HAP-1 (cell line): Measurements from ENCODE around the gene LPIN1.
A peak's percentile ranks its signal among the peaks of the same experiment; 100 is the strongest.

Source experiments
- DNase-seq, 2 experiments: peaks; one replicate each; pipeline ENCODE4 v3.0.0-alpha.2; 2016 to 2020; ENCODE audit warnings: low spot score in 2 of 2
- H3K27me3 ChIP-seq: fragments of 250-450 bp; sonication (Bioruptor Pico); 2 replicates; pipeline ENCODE4 v1.5.1; 2020; ENCODE audit warnings: low read depth, mild to moderate bottlenecking, moderate library complexity
- H3K36me3 ChIP-seq: fragments of 250-450 bp; sonication (Bioruptor Pico); replicated peaks from 2 replicates; pipeline ENCODE4 v1.5.1; 2020; ENCODE audit warnings: mild to moderate bottlenecking
- H3K4me1 ChIP-seq: fragments of 250-450 bp; sonication (Bioruptor Pico); 2 replicates; pipeline ENCODE4 v1.5.1; 2020; ENCODE audit warnings: mild to moderate bottlenecking
- H3K4me3 ChIP-seq: fragments of 250-450 bp; sonication (Bioruptor Pico); 2 replicates; pipeline ENCODE4 v1.5.1; 2020; ENCODE audit warnings: mild to moderate bottlenecking, moderate library complexity
- H3K9me3 ChIP-seq: fragments of 250-450 bp; sonication (Bioruptor Pico); 2 replicates; pipeline ENCODE4 v1.5.1; 2020; ENCODE audit warnings: mild to moderate bottlenecking, moderate library complexity
- in situ Hi-C: fragments of 300-500 bp; cut with MboI; formaldehyde crosslinking; loops from 3 replicates; pipeline ENCODE4 v1.14.3; 2020; ENCODE audit warnings: low sequenced_read_pairs, inconsistent platforms, mixed read lengths

Gene LPIN1

GRCh38 chr2:11746376-11746806 lies at the start of gene LPIN1:
LPIN1 (plus strand) TSS chr2:11746632; CDS start chr2:11765542, 18,910 bp downstream.
- H3K9me3 ChIP-seq = no peaks in the 10 kb centered on the region
- in situ Hi-C loops = no loop called here
- peak; percentile 82 to 91 for DNase-seq
- peaks cover 21% of the 10 kb centered on the region for H3K4me1 ChIP-seq
- no peaks in the 10 kb centered on the region for H3K27me3 ChIP-seq
- peak within 1 kb of the TSS; percentile 66 for H3K4me3 ChIP-seq
- H3K36me3 ChIP-seq = no peaks in the 10 kb centered on the region

DNA sequence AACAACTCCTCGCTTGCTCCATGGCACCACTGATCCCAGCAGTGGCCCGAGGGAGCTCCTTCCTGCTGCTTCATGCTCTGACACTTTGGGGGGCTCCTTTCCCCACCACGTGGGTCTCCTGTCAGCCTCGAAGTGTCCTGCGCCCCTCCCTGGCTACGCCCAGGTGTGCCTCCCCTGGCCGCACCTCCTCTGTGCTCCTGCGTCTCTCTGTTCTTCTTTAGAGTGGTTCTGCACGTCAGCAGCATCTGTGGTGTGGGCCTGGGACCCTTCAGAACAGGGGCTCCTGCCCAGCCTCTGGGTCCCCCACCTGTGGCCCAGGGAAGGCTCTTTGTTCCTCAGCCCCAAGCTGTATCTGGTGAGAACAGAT lies 49.7 kb upstream of the LPIN1 start:
- no peaks in the 10 kb centered on the region for H3K4me1 ChIP-seq
- in situ Hi-C loops = no loop called here

DNA sequence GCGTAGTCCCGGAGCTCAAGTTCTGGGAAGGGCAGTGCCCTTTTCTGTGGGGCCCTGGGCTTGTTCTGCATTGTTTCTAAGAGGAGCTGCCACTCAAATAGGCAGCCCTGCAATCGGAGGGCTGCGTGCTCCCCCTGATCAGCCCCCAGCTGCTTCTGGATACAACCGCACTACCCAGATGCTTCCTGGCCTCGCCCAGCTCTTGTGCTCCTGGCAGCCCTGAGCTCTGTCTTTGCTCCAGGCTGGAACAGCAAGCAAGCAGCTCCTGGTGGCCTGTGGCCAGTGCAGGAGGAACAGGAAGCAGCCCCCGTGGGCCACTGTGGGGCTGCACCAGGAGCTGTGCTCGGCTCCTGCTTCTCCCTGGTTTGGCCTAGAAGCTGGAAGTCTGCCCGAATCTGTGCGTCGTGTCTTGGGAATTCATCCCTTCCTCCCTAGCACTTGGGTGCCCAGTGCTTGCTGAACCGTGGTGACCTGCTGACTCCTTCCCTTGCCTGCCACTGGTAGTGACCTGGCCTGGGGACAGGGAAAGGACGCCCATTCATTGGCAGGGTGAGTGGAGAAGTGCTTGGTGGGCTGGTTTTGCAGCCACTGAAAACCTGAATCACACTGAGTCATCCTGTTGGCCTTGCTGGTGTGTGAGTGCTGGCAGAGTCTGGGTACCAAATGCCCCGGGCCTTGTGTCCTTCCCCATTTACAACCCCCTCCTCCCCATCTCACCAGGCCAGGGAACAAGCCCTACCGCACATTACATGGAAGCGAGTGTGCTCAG lies 49.1 kb upstream of the LPIN1 start:
- no peaks in the 10 kb centered on the region for H3K9me3 ChIP-seq
- no peak for DNase-seq
- no peak overlapping the region for H3K4me3 ChIP-seq
- H3K36me3 ChIP-seq = no peaks in the 10 kb centered on the region
- no peaks in the 10 kb centered on the region for H3K4me1 ChIP-seq
- no peaks in the 10 kb centered on the region for H3K27me3 ChIP-seq
- in situ Hi-C loops = no loop called here

More for the DNA sequence above, 49.7 kb upstream of the LPIN1 start:
- Histone ChIP-seq H3K4me3 (no peak overlapping the region), H3K9me3 (no peaks in the 10 kb centered on the region), H3K27me3 (no peaks in the 10 kb centered on the region), H3K36me3 (no peaks in the 10 kb centered on the region)
- no peak for DNase-seq

DNA sequence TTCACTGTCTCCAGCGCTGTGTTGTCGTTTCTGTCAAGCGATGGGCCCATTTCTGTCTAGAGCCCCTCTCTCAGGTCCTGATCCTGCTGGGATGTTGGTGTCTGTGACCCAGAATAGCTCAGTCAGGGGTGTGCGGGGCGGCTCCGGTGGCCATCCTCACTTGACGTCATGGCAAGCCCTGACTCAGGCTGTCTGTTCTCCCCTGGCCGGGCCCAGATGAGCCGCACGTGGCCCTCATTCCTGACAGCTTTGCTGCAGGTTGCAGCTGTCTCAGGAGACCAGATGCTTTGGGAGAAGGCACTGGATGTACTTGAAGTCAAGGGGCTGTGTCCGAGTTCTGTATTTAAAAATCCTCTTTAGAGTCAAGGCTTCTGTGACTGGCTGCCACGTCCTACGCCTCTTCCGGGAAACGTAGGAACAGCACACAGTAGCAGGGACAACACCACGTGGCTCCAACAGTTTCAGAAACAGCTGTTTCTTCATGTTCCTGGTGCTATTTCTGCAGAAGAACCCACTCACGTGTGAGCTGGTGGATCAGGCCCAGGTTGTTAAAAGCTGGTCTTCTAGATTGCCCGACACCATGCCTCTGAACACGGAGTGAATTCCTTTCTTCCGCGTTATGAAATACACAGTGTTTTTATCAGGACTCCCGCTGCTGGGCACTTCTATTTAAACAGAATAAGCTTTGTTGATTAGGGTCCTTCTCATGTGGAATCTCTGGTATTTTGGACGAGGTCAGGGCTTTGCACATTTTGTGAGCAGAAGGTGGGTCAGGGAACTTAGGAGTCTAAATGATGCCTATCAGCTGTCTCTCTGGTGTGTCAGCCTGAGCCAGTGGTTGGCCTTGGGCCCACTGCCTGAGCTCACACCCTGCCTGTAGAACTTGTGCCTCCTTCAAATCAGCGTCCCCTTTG lies 48.2 kb upstream of the LPIN1 start:
- no peak overlapping the region for H3K4me3 ChIP-seq
- in situ Hi-C loops = no loop called here

DNA sequence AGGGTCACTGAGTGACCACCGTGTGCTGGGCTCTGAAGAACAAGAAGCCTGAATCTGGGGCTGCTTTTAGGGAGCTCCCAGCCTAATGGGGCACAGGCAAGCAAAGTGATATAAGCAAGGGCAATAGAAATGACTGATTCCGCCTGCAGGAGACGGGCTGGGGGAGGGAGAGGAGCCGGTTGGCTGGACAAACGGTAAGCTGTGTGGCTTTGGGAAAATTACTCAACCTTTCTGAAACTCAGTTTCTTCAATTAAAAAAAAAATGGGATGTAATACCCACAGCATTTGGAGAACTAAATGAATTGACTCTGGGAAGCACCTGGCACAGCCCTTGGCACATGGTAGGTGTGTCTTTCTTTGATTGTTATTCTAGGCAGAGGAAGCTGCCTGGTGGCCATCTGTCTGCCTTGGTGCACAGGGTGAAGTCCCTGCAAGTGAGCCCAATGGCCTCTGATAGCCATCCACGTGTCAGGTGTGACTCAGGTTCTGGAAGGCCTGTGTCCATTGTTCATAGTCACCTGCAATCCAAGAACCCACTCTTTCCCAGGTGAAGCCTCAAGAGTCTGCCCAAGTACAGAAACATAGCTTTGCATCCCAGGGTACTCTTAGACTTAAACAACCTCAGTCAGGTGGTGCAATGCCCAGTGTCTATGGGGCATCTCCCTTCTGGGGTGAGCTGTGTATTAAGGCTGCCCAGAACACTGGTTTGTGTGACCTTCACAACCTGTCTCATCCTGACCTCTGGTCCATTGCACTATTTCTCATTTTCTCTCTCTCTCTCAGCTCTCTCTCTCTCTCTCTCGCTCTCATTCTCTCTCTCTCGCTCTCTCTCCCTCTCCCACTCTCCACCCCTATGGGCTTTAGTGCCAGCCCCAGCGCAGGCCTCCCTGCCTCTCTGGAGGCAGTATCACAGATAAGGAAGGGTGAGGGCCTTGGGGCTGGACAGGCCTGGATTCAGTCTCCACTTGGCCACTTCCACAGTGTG lies 46.5 kb upstream of the LPIN1 start:
- in situ Hi-C loops = no loop called here
- DNase-seq = no peak
- Histone ChIP-seq H3K36me3 (no peaks in the 10 kb centered on the region), H3K9me3 (no peaks in the 10 kb centered on the region), H3K27me3 (no peaks in the 10 kb centered on the region), H3K4me1 (no peaks in the 10 kb centered on the region), H3K4me3 (no peak overlapping the region)

More for the DNA sequence above, 48.2 kb upstream of the LPIN1 start:
- Histone ChIP-seq H3K36me3 (no peaks in the 10 kb centered on the region), H3K27me3 (no peaks in the 10 kb centered on the region), H3K9me3 (no peaks in the 10 kb centered on the region), H3K4me1 (no peaks in the 10 kb centered on the region)
- DNase-seq = no peak

DNA sequence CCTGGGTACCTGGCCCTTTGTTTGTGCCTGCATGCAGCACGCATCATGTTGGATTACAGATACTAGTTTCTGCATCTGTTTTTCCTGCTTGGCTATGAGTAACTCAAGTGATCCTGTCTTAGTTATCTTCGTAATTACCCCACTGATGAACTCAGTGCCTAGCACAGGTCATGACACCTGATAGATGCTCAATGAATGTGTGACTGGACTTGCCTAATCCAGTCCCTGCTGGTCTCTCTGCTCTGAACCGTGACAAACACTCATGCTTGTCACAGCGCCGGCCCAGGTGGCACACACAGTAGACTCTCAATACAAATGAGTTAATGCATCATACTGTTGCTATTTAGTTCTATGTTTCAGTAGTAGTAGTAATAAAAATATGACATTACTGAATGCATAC lies 45.2 kb upstream of the LPIN1 start:
- in situ Hi-C loops = no loop called here

GRCh38 chr2:11701751-11702301 lies 44.6 kb upstream of the LPIN1 start:
- DNase-seq = no peak
- in situ Hi-C loops = no loop called here
- no peaks in the 10 kb centered on the region for H3K36me3 ChIP-seq
- no peaks in the 10 kb centered on the region for H3K4me1 ChIP-seq
- no peak overlapping the region for H3K4me3 ChIP-seq
- no peaks in the 10 kb centered on the region for H3K9me3 ChIP-seq
- H3K27me3 ChIP-seq = no peaks in the 10 kb centered on the region

More for the DNA sequence above, 45.2 kb upstream of the LPIN1 start:
- Histone ChIP-seq H3K36me3 (no peaks in the 10 kb centered on the region), H3K4me3 (no peak overlapping the region), H3K9me3 (no peaks in the 10 kb centered on the region), H3K4me1 (no peaks in the 10 kb centered on the region), H3K27me3 (no peaks in the 10 kb centered on the region)
- no peak for DNase-seq

- H3K36me3 ChIP-seq = no peaks in the 10 kb centered on the region
- no peaks in the 10 kb centered on the region for H3K4me1 ChIP-seq
- H3K4me3 ChIP-seq = no peak overlapping the region
- H3K27me3 ChIP-seq = no peaks in the 10 kb centered on the region
- no peaks in the 10 kb centered on the region for H3K9me3 ChIP-seq
- in situ Hi-C loops = no loop called here
- DNase-seq = no peak
Observed at GRCh38 chr2:11702946-11703345, 43.5 kb upstream of the LPIN1 start.

DNA sequence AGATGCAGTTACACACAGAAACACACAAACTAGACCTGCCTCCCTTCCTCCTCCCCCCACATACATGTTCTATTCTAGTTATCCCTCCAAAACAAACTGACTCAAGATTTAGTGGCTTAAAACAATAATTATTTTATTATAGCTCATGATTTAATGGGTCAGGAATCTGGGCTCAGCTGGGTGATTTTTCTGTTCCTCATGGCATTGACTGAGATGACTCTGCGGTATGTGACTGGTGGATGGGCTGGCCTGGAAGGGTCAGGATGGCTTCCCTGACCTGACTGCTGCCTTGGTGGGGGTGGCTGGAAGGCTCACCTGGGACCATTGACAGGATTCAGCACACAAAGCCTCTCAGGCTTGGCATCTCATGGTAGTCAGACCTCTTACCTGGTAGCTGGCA lies 42.7 kb upstream of the LPIN1 start:
- H3K4me3 ChIP-seq = no peak overlapping the region
- no peaks in the 10 kb centered on the region for H3K36me3 ChIP-seq
- DNase-seq = no peak

DNA sequence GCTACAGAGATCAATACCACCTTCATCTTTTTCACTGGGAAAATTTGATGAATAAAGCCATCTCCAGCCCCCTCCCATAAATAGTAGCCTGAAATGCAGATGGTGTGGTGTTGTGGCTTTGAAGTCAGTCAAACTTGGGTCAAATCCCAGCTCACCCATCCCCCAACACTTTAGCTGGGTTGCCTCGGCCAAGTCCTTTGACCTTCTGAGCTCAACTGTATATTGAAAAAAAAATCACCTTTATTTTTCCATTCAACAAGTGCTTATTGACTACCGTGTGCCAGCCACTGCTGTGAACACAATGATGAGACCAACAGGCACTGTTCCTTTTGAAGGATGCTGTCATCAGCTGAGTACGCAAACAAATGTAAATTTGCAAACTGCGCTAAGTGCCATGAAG lies 41.4 kb upstream of the LPIN1 start:
- in situ Hi-C loops = no loop called here
- DNase-seq = no peak
- H3K36me3 ChIP-seq = no peaks in the 10 kb centered on the region
- no peak overlapping the region for H3K4me3 ChIP-seq
- no peaks in the 10 kb centered on the region for H3K9me3 ChIP-seq
- H3K27me3 ChIP-seq = no peaks in the 10 kb centered on the region
- H3K4me1 ChIP-seq = no peaks in the 10 kb centered on the region

More for the DNA sequence above, 42.7 kb upstream of the LPIN1 start:
- no peaks in the 10 kb centered on the region for H3K9me3 ChIP-seq
- H3K27me3 ChIP-seq = no peaks in the 10 kb centered on the region
- in situ Hi-C loops = no loop called here
- no peaks in the 10 kb centered on the region for H3K4me1 ChIP-seq

GRCh38 chr2:11705711-11706110 lies 40.7 kb upstream of the LPIN1 start:
- Histone ChIP-seq H3K9me3 (no peaks in the 10 kb centered on the region), H3K4me3 (no peak overlapping the region), H3K4me1 (no peaks in the 10 kb centered on the region), H3K36me3 (no peaks in the 10 kb centered on the region), H3K27me3 (no peaks in the 10 kb centered on the region)
- DNase-seq = no peak
- in situ Hi-C loops = no loop called here

GRCh38 chr2:11708106-11708505 lies 38.3 kb upstream of the LPIN1 start:
- no peak for DNase-seq
- H3K27me3 ChIP-seq = no peaks in the 10 kb centered on the region
- in situ Hi-C loops = no loop called here
- H3K4me1 ChIP-seq = no peaks in the 10 kb centered on the region
- H3K9me3 ChIP-seq = no peaks in the 10 kb centered on the region
- no peak overlapping the region for H3K4me3 ChIP-seq
- H3K36me3 ChIP-seq = no peaks in the 10 kb centered on the region

DNA sequence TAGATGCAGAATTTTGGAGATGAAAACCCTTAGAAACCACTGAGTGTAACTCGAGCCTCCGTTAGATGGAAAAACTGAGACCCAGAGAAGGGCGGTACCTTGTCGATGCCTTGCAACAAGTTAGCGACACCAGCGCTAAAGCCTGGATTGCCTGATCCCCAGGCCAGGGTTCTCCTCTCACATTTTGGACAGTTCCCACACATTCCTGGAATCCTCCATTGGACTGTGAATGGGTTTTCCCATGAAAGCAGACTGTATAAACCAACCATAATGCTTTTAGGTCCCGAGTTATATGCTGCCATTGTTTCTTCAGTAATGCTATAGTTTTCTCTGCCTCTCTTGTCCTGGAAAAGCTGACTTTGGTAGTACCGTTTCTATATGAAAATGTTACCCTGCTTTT lies 37.1 kb upstream of the LPIN1 start:
- in situ Hi-C loops = no loop called here
- no peak for DNase-seq

More for the DNA sequence above, 37.1 kb upstream of the LPIN1 start:
- Histone ChIP-seq H3K27me3 (no peaks in the 10 kb centered on the region), H3K4me1 (no peaks in the 10 kb centered on the region), H3K36me3 (no peaks in the 10 kb centered on the region), H3K4me3 (no peak overlapping the region), H3K9me3 (no peaks in the 10 kb centered on the region)
